Smooth muscle cell (in vitro differentiated cells): ENCODE results near the gene NUP210L. TPM values are rescaled to one million over a fixed set of nuclear protein-coding genes. Genes with fewer than 3 reads are reported as not detected.

Experiments used
- DNase-seq: peaks from one replicate; lab custom pipeline; 2025; ENCODE audit not compliant: unreplicated experiment; lab: John Stamatoyannopoulos, UW
- H2AFZ ChIP-seq: fragments of 200-600 bp; sonication (generic); 2 replicates; pipeline ENCODE4 v1.6.0; 2016; ENCODE audit warnings: antibody characterized with exemption, low read depth, mild to moderate bottlenecking
- H3F3A ChIP-seq: fragments of 200-600 bp; sonication (generic); 2 replicates; pipeline ENCODE4 v1.6.0; 2017; ENCODE audit warnings: antibody characterized with exemption, low read depth
- H3K27ac ChIP-seq: fragments of 200-600 bp; sonication (generic); 2 replicates; pipeline ENCODE4 v1.5.1; 2016; ENCODE audit warnings: low read depth, mild to moderate bottlenecking
- H3K27me3 ChIP-seq: fragments of 200-600 bp; sonication (generic); 2 replicates; pipeline ENCODE4 v1.6.1; 2016; ENCODE audit warnings: low read depth, mild to moderate bottlenecking
- H3K36me3 ChIP-seq: fragments of 200-600 bp; sonication (generic); 2 replicates; pipeline ENCODE4 v1.5.1; 2016; ENCODE audit warnings: low read depth
- H3K4me1 ChIP-seq: fragments of 200-600 bp; sonication (generic); 2 replicates; pipeline ENCODE4 v1.5.1; 2016; ENCODE audit warnings: low read depth
- H3K4me2 ChIP-seq: fragments of 200-600 bp; sonication (generic); 2 replicates; pipeline ENCODE4 v1.6.0; 2016; ENCODE audit warnings: mild to moderate bottlenecking
- H3K4me3 ChIP-seq: fragments of 200-600 bp; sonication (generic); 2 replicates; pipeline ENCODE4 v1.5.1; 2016; ENCODE audit warnings: mild to moderate bottlenecking
- H3K79me2 ChIP-seq: fragments of 200-600 bp; sonication (generic); 2 replicates; pipeline ENCODE4 v1.6.0; 2016; ENCODE audit warnings: low read depth, mild to moderate bottlenecking
- H3K9ac ChIP-seq: fragments of 200-600 bp; sonication (generic); 2 replicates; pipeline ENCODE4 v1.6.0; 2016; ENCODE audit warnings: low read depth
- H3K9me3 ChIP-seq: fragments of 200-600 bp; sonication (generic); replicated peaks from 2 replicates; pipeline ENCODE4 v1.5.1; 2016; ENCODE audit warnings: low read depth
- H4K20me1 ChIP-seq: fragments of 200-600 bp; sonication (generic); 2 replicates; pipeline ENCODE4 v1.6.0; 2016; ENCODE audit warnings: low read depth
- WGBS: methylation state at CpG from one replicate; pipeline ENCODE4 v1.1.7; 2016; ENCODE audit warnings: low lambda C conversion rate; 5-methylcytosine and 5-hydroxymethylcytosine counted together
- polyA plus RNA-seq: library from polyadenylated mRNA; unstranded; fragments of >200 nt; fragmentation: Nextera tagmentation; extraction: Ambion mirVana; gene quantifications from 2 replicates; pipeline ENCODE4 v1.2.1, GENCODE V29; 2016
- total RNA-seq: library from RNA; depleted of rRNA; stranded (reverse); fragments of >200 nt; gene quantifications from 2 replicates; pipeline ENCODE4 v1.2.3, GENCODE V29; 2014
- TF ChIP-seq, protein P1 (sequence below): fragments of 200-600 bp; sonication (generic); IDR thresholded peaks from 2 replicates; pipeline ENCODE4 v1.5.1; 2017; ENCODE audit warnings: borderline replicate concordance, mild to moderate bottlenecking, antibody characterized with exemption; ENCODE audit not compliant: insufficient read depth, poor library complexity, severe bottlenecking

Gene NUP210L
- total and polyA plus RNA-seq, 2 experiments from 2014 or later: 0.90 TPM; not detected in 1

DNA sequence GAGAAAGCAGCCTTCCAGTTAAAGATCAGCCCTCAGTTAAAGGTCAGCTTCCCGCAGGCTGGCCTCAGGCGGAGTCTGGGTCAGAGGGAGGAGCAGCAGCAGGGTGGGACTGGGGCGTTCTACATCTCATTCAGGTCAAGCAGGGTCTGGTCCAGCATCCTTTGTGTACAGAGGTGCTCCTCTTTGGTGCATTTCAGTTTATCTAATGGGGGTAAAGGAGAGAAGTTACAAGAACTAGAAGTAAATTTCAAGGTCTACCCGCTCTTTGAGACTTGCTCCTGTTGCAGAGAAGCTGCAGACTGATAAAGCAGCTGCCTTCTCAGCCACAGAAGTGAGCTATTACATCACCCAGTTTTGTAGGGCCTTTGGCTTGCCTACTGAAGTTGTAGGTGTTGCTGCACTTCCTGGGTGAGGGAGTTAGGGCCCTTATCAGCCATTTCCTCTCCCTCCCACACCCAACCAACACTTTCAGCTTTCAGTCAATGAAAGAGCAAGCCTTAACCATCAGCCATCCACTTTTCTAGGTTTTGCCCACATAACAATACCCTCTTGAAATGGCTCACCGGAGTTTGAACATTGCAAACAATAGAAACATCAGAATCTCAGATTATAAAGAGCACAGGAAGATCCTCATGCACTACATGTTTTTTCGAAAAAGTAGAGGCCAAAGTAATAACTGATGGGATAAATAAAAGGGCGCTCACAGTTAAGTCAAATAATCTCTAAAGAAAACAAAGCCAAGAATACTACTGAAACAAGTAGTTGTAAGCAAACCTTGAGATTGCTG, 2.8 kb upstream of the NUP210L start:
- H3K4me2 ChIP-seq: peak overlapping the region; percentile 19
- H3K9me3 ChIP-seq: no peaks in the 10 kb centered on the region
- H3K27ac ChIP-seq: peak overlapping the region; percentile 34
- peaks cover 53% of the 10 kb centered on the region for H4K20me1 ChIP-seq
- no peaks in the 10 kb centered on the region for H3K27me3 ChIP-seq
- H2AFZ ChIP-seq: no peak overlapping the region
- 69% methylated on average over 7 of the region's 7 CpGs for WGBS
- TF ChIP-seq, protein P1, sequence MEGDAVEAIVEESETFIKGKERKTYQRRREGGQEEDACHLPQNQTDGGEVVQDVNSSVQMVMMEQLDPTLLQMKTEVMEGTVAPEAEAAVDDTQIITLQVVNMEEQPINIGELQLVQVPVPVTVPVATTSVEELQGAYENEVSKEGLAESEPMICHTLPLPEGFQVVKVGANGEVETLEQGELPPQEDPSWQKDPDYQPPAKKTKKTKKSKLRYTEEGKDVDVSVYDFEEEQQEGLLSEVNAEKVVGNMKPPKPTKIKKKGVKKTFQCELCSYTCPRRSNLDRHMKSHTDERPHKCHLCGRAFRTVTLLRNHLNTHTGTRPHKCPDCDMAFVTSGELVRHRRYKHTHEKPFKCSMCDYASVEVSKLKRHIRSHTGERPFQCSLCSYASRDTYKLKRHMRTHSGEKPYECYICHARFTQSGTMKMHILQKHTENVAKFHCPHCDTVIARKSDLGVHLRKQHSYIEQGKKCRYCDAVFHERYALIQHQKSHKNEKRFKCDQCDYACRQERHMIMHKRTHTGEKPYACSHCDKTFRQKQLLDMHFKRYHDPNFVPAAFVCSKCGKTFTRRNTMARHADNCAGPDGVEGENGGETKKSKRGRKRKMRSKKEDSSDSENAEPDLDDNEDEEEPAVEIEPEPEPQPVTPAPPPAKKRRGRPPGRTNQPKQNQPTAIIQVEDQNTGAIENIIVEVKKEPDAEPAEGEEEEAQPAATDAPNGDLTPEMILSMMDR: no peak
- peaks cover 13% of the 10 kb centered on the region for H3K4me1 ChIP-seq
- H3K4me3 ChIP-seq: no peak overlapping the region
- peaks cover 17% of the 10 kb centered on the region for H3K79me2 ChIP-seq
- H3F3A ChIP-seq: peaks cover 44% of the 10 kb centered on the region
- no peak overlapping the region for H3K9ac ChIP-seq
- no peak for DNase-seq
- H3K36me3 ChIP-seq: peaks cover 11% of the 10 kb centered on the region

DNA sequence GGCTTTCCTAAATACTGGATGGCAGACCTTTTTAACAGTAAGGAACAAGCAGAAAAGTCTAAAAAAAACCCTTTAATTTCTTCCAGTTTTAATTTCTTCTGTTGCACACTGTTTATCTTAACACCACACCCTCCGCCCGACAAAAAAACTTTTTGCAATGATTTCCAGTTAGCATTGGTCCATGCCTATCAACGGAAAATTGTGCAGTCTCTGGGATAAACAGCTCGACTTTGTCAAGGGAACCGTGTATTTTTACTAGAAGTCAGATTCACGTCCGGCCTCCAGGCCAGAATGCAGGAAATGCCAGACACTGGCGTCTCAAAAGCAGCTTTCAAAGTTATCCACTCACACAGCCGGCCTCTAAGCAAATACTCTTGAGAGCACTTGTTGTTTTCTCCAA, 378 bp upstream of the NUP210L start:
- H3K9me3 ChIP-seq: no peaks in the 10 kb centered on the region
- H3K4me1 ChIP-seq: peaks cover 13% of the 10 kb centered on the region
- H2AFZ ChIP-seq: no peak overlapping the region
- H3K4me2 ChIP-seq: peak overlapping the region; percentile 18
- DNase-seq: no peak
- no peak overlapping the region for H3K4me3 ChIP-seq
- H3K79me2 ChIP-seq: peaks cover 3% of the 10 kb centered on the region
- H3F3A ChIP-seq: peaks cover 38% of the 10 kb centered on the region
- no peak overlapping the region for H3K9ac ChIP-seq
- H3K36me3 ChIP-seq: peaks cover 6% of the 10 kb centered on the region
- peak overlapping the region; percentile 73 for H3K27ac ChIP-seq
- TF ChIP-seq, protein P1: no peak
- 15% methylated on average over 9 of the region's 9 CpGs for WGBS
- H4K20me1 ChIP-seq: peaks cover 32% of the 10 kb centered on the region
- no peaks in the 10 kb centered on the region for H3K27me3 ChIP-seq

DNA sequence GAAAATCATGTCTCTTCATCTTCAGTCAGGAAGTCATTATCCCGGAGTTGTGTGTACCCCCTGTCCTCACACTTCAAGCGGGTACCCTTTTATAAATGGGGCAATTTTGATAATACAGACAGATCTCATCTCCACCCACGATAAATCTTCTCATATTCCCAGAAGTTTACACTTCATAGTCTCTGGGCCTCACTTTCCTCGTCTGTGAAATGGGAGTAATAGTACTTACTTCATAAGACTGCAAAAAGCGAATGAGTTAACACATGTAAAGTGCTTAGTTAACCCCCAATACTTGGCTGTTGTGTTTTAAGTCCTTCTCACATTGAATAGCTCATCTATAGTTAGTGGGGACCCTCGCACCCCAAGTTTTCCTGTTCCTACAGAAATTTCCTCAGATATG, 820 bp downstream of the NUP210L start:
- Histone ChIP-seq H3K4me3 (no peak overlapping the region), H3K9me3 (no peaks in the 10 kb centered on the region), H3K27me3 (no peaks in the 10 kb centered on the region), H3F3A (peaks cover 31% of the 10 kb centered on the region), H3K4me1 (peaks cover 13% of the 10 kb centered on the region), H3K4me2 (no peak overlapping the region), H3K9ac (no peak overlapping the region), H3K79me2 (no peaks in the 10 kb centered on the region), H3K27ac (no peak overlapping the region), H4K20me1 (peaks cover 25% of the 10 kb centered on the region), H3K36me3 (no peaks in the 10 kb centered on the region), H2AFZ (no peak overlapping the region)
- TF ChIP-seq, protein P1: no peak
- WGBS: 98% methylated on average over 6 of the region's 6 CpGs
- DNase-seq: no peak

DNA sequence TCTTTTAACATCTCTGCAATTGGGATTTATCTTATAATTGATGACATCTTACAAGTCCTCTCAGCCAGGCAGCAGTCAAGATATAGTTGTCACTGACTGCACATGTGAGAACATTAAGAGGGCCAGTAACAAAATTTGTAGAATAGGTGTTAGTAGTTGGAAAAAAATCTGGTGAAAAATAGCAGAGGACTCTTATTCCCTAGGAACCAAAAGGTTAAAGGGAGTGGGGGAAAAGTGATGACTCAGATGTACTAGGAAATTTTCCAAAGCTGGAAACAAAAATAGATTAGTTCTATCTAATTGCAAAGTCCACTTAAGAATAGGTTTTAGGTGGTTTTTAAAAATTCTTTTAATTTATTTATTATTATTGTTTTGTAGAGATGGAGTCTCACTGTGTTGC, 3.6 kb downstream of the NUP210L start:
- H3K36me3 ChIP-seq: no peaks in the 10 kb centered on the region
- H3K4me1 ChIP-seq: peaks cover 3% of the 10 kb centered on the region
- no peak overlapping the region for H3K27ac ChIP-seq
- H3K9me3 ChIP-seq: no peaks in the 10 kb centered on the region
- no peak overlapping the region for H3K9ac ChIP-seq
- TF ChIP-seq, protein P1: no peak
- no peak for DNase-seq
- no peak overlapping the region for H3K4me3 ChIP-seq
- no peaks in the 10 kb centered on the region for H3K79me2 ChIP-seq
- peaks cover 13% of the 10 kb centered on the region for H3F3A ChIP-seq
- peaks cover 8% of the 10 kb centered on the region for H4K20me1 ChIP-seq
- no peak overlapping the region for H3K4me2 ChIP-seq
- H2AFZ ChIP-seq: no peak overlapping the region
- H3K27me3 ChIP-seq: no peaks in the 10 kb centered on the region
